DMS 273 (cell line): ENCODE results near the gene VPS13C.

ENCODE experiments used
- DNase-seq: peaks from one replicate; lab custom pipeline; 2025; ENCODE audit not compliant: unreplicated experiment; lab: John Stamatoyannopoulos, UW

The VPS13C gene

DNA sequence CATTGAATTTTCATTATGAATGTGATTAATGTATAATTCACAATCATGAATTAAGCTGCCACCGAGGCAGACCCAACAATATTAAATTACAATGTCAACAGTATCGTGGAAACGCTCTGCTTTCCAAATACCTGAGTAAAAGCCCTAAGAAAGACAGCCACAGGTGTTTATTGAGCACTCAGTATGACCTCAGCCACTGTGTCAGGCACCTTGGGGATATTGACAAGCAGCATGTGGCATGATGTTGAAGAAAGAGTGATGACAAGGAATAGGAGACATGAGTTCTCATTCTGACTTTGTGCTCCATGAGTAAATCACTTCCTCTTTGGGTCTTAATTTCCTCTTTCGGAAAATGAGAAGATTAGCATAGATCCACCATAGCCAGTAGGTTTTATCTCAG lies 19.3 kb upstream of the VPS13C start:
- DNase-seq: no peak

DNA sequence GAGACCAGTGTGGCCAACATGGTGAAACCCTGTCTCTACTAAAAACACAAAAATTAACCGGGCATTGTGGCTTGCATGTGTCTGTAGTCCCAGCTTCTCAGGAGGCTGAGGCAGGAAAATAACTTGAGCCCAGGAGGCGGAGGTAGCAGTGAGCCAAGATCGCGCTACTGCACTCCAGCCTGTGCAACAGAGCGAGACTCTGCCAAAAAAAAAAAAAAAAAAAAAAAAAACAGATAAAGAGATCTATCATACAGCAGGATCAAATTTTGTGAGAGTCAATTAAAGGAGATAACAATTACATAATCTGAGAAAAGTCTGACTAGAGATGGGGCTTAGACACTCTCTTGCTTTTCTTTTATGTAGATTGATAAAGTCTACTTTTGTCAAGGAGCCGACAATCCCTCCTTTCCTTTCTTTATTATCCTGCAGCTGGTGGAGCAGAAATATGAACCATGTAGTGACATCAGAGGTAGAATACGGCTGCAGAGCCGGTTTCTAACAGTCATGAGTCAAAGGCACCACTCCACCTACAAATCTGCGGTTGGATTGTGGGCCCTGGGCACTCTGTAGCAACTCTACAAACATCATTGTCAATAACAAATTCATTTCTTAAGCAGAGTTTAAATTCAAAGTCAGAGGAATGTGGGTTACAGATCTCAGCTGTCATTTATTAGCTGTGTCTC lies 15.5 kb upstream of the VPS13C start:
- DNase-seq: peak; percentile 24

DNA sequence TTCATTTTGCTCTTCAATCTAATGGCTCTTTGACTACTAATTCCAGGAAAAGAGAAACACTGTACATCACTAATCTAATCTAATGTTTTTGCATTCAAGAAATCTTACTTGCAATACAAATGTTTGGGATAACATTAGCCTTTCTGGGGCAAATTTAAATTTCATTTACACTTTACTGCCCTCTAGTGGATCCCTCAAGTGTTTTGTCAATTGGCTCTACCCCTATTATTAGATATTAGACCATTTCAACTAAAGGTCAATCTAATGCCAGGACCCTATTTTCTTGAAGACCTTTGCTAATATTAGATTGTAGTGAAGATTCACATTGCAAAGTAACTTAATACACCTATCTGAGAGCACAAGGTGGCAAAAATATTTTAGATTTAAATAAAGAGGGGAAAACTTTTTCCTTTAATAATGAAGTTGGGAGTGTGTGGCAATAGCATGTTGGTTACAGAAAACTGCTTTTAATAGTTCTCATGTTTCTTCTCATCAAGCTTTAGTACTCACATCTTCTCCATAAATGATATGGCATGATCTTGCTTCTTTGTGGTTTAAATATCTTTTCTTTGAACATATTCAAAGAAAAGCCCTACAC lies 11.6 kb upstream of the VPS13C start:
- DNase-seq: peak; percentile 54

DNA sequence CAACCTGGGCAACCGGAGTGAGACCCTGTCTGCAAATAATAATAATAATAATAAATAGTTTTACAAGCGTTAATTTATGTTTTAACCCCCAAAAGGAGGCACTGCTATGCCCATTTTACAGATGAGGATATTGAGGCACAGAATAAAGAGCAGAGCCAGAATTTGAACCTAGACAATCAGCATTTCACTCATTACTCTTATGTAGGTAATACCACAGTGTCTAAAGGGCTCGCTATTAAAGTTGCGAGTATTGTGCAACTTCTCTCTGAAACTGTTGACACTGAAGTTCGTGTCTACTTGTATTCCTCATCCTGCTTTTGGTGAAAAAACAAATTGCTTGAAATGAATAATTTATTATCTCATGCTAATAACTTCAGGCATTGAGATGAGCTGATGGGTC lies 9.3 kb upstream of the VPS13C start:
- DNase-seq: no peak

DNA sequence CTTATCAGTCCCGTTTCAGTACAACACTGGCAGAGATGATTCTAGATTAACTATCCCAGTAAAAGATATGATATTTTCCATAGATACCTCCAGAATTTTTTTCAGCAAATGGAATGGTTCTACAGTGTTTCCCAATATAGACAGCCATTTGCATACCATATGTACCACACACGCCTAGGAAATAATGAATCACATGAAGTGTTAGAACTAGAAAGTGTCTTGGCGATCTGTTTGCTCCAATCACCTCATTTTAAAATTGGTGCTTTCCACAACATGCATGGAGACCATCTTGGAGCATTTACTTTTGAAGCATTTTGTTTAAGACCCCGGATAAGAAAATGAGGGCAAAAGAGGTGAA lies 8.5 kb upstream of the VPS13C start:
- DNase-seq: peak; percentile 9

DNA sequence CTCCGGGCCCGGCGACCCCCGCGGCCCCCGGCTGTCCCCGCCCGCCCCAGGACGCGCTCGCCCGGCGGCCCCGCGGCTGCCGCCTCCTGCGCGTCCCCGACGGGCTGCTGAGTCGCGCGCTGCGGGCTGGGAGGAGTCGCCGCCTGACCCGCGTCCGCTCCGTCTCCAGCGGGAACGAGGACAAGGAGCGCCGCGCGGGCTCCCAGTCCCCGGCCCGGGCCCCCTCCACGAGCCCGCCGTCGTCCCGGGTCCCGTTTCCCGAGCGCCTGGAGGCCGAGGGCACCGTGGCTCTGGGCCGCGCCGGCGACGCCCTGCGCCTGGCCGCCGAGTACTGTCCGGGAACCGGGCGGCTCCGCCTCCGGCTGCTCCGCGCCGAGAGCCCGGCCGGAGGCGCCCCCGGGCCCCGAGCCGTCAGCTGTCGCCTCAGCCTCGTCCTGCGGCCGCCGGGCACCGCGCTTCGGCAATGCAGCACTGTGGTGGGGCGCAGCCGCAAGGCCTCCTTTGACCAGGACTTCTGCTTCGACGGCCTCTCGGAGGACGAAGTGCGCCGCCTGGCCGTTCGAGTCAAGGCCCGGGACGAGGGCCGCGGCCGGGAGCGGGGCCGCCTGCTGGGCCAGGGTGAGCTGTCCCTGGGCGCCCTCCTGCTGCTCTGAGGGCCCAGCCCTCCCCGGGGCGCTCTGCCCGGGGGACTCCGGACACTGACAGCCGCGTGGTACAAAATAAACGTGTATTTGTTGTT lies 8.0 kb upstream of the VPS13C start:
- peak; percentile 63 for DNase-seq

DNA sequence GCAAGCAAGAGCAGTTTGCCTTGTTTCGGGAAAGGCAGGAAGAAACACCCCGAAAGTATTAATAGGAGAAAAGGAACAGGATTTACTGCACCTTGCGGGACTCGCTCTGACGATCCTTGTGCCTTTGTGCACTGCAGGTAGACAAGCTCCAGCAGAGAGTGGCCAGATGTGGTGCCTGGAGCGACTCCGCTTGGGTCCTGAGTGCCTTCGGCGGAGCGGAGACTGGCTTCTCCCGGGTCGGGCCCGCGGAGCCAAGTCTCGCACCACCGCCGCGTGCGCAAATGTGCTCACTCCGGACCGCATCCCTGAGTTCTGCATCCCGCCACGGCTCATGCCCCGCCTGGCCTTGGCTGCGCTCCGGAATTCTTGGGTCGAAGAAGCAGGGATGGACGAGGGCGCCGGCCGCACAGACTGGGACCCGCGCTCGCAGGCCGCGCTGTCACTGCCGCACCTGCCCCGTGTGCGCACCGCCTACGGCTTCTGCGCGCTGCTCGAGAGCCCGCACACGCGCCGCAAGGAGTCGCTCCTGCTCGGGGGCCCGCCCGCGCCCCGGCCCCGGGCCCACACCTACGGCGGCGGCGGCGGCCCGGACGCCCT lies 7.3 kb upstream of the VPS13C start:
- peak; percentile 66 for DNase-seq

DNA sequence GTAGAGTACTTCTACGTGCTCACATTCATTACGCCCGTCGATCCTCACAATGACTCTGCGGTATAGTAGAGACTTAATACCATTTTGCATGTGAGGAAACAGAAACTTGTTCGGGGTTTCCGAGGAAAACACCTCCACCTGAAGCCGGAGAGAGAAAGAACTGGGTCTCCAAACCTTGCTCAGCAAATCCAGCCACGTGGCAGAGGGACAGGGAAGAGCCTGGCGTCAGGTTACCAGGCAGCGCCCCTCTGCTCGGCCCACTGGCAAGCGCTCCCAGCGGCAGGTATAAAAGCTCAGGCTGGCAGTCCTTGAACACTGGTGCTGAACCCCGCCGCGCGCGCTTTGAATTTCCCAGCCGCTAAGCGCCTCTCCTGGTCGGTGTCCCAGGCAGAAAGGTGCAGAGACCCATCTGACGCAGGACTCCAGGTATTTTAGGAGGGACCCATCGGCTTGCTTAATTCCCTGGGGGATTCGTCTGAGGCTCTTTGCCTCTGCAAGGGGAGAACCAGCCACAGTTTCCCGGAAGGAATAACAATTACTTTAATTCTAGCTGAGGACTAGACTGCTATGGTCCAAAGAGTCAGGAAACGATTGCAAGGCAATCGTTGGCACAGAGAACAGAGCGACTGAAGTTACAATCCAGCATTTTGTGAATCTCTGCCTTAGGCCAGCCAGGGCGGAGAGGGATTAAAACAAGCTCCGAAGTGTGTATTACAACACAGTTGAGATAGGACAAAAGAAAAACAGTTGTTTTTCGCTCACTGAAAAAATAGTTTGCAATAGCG lies 6.6 kb upstream of the VPS13C start, which contains the start of gene C2CD4A:
Gene C2CD4A, plus strand, starts transcription at position 315 of the 785 bp plus-strand sequence. CDS start 637 bp downstream, outside the sequence.
- DNase-seq: peak; percentile 85

DNA sequence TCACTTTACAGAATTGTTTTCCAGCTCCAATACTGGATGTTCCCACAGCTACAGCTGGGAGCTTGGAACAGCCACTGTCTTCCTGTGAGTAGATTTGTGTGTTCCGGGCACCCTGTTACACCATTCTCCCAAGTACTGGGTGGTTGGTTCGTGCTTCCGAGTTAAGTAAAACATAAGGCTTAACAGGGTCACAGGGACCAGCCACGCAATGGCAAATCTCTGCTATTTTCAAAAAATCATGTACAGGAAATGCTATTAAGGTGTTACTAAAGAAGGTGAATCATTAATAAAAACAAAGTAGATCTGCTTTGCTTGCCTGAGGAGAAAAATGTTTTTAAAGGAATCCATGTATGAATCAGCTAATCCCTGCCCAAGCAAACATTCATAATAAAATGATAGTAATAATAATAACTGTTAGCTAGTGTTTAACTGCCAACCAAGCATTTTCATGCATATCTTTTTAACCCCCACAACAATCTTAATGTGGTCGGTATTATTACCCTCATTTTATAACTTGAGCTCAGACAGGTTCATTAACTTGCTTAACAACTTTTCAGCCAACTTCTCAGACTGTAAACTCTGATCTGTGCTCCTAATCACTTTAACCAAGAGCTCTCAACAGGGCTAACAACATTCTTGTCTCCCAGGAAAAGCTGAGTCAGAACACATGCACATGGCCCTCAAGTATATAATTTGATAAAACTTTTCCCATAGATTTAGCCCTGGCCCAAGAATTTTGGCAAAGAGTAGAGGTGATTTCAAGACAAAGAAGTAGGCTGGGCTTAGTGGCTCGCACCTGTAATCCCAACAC lies 3.8 kb upstream of the VPS13C start:
- no peak for DNase-seq

DNA sequence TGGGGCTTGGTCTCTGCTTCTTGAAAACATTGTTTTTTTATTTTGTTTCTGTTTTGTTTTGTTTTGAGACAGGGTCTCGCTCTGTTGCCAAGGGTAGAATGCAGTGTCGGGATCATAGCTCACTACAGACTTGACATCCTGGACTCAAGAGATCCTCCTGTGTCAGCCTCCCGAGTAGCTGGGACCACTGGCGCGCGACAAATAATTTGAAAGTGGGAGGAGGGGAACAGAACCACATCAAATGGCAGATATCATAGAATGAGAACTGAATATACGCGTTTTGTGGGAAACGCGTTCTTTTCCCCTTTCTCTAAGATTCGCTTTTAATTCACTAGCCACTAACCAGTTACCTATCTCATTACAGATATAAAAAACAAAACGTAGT lies 641 bp upstream of the VPS13C start:
- DNase-seq: no peak

DNA sequence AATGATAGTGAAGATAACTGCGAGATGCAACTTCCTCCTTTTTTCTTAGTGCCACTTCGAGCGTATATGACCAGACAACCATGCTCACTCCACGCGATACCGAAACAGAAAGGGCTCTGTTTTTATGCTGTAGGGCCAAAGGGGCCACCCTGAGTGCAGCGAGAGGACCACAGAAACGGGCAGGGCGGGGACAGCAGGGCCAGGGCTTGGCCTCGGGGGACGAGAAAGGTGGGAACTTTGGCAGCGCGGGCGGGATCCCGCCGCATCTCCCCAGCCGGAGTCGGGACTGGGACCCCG lies 483 bp downstream of the VPS13C start:
- peak; percentile 66 for DNase-seq

DNA sequence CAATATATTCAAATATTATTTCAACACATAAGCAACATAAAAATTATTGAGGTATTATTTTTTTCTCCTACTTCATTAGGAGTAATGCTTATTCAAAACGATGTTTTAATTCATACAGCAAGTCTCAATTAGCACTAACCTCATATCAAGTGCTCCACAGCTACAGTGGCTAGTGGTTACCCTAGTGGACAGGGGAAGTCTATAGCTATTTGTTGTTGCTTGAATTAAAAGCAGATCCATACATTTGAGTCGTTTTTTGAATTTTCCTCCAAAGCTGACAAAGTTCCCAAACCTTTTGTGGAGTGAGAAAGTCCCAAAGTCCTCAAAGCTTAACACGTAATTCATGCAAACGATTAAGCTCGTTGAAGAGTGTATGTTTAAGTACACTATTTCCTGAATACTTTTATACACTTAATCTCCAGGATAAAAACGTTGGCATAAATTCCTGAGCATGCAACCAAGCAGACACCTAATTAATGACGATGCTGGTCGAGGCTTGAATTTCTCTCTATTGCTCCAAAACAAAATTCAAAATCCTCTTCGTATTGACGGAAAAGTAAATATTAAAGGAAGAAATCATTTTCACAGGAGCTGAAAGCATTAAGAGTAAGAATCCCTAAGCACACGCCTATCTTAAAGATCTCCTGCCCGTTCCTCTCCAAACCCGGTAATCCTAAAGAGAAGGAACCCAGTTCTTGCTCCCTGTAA lies 985 bp downstream of the VPS13C start:
- DNase-seq: peak; percentile 20

DNA sequence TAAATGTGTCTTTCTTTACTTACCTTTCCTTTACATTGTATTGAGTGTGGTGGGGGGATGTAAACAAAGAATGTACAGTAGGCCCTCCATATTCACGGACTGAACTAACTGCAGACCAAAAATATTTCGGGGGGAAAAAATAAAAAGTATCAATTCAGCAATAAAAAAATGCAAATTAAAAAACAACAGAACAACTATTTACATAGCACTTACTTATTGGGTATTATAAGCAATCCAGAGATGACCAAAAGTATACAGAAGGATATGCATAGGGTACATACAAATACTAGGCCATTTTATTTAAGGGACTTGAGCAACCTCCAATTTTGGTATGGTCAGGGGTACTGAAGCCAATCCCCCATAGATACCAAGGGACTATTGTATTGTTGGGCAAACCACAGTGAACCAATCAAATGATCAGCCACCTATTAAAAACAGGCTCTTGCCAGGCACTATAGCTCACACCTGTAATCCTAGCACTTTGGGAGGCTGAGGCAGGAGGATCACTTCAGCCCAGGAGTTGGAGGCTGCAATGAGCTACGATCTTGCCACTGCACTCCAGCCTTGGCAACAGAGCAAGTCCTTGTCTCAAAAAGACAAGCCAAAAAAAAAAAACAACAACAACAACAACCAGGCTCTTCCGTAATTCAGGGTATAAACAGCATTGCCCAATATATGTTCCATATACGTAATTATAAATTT lies 1.8 kb downstream of the VPS13C start:
- DNase-seq: no peak

DNA sequence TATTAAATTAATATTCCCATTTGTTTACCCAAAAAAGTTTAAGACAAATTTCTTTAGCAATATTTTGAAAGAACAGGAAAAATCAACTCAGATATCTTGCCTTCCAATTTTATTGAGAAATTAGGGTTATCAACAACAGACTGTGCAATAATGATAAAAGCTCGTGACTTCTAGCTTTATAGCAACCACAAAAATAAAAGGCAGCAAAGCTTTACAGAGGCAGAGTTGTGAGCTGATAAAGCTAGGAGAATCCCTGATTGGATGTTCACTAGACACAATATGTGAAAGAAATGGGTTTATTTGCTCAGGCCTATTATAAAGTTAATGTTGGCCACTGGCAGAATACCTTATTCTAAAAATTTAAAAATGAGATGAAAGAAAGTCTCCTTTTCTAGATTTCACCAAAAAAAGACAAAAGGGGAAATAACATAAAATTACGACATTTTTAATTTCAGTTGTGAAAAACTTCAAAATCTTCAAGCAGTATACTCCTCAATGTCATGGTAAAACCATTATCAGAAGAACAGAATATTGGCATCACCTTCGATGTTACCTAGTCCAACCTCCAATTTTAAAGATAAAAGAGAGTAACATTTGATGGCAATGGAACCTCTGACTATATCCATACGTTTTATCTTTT lies 2.8 kb downstream of the VPS13C start:
- no peak for DNase-seq

DNA sequence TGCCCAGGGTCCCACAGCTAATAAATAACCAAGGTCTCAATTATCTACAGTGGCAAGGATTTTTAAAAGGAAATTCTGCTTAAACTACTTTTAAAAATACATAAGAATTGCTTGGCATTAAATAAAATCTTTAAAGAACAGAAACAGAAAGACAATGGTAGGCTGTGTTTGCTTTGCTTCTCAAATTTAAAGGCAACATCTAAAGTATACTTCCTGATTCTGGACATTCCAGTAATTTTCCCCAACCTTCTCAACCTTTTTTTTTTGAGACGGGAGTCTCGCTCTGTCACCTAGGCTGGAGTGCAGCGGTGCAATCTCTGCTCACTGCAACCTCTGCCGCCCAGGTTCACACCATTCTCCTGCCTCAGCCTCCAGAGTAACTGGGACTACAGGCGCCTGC lies 5.3 kb downstream of the VPS13C start:
- DNase-seq: no peak

DNA sequence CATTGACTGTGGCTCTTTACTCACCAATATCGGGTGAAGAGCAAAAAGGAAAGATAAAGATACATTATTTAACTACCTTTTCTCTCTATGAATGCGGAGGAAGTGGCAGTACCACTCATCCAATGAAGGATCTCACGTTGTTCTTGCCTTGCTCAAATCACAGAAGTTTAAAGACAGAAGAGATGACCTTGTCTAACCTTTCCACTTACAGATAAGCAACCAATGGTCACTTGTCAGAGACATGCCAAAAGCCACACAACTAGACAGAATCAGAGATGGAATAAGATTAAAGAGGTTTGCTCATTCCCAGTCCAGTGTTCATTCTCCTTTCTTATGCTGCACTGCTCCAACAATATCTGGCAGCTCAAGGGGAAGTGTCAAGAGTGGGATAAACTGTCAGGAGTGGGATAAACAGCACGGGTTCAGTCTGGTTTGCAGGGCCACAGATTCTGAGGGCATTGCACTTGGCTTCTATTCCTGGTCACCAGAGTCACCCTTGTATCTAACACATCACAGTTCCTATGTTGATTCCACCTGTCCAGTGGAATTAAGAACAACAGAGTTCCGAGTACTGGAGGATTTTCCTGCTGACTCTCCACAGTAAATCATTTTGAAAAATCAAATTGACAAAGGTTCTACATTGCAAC lies 6.7 kb downstream of the VPS13C start:
- DNase-seq: no peak

DNA sequence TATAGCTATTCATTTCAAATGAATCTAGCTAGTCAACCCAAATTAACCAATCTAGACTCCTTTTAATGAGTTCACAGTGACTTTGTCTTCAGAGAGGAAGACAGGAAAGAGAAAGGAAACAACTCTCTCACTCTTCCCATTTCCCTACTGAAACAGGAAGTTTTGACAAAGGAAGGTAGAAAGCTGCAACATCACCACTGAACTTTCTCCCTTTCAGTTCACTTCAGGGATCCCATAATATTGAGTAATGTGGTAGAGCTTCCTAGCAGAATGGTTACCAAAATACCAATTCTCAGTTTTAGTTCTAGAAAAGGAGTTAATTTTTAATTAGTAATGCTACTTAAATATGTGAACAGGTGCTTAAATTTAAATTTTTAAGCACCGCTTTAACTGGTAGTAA lies 7.5 kb downstream of the VPS13C start:
- DNase-seq: no peak

DNA sequence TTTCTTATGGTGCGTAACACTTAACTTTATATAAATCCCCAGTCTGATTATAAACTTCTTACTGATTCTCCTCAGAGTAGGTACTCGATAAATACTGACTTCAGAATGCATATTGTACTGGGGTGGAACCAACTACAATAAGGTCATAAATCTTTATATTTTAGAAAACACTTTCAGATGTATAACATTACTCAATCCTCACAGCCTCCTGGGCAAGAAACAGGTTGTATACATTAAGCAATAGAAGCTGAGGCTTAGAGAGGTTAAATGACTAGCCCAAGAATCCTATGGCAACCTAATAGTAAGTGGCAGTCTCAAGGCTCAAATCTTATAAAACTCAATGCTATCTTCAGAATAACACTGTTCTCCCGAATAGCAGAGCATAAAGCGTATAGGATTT lies 9.1 kb downstream of the VPS13C start:
- no peak for DNase-seq
